HepG2 (cell line): ENCODE measurements around the gene MYOM1.

Source experiments
- FOXA3 ChIP-seq: IDR thresholded peaks from 2 replicates; pipeline ENCODE4 v1.6.1; 2016; ENCODE audit warnings: missing genetic modification reagents, missing compliant biosample characterization
- MAFG ChIP-seq: sonication (generic); formaldehyde crosslinking; IDR thresholded peaks from 2 replicates; pipeline ENCODE4 v1.5.1; 2020; ENCODE audit warnings: mild to moderate bottlenecking, missing genetic modification reagents
- POLR2A ChIP-seq, 2 experiments: IDR thresholded peaks; 2 replicates each; pipeline ENCODE4 v1.6.1; 2011; ENCODE audit warnings: low read depth in 2 of 2, low read length in 2 of 2, mild to moderate bottlenecking in 1 of 2, moderate library complexity in 1 of 2; ENCODE audit not compliant: insufficient read depth in 1 of 2
- POLR2AphosphoS5 ChIP-seq: IDR thresholded peaks from 2 replicates; pipeline ENCODE4 v1.6.1; 2012; ENCODE audit warnings: low read depth, low read length
- RAD21 ChIP-seq: fragments of 450-650 bp; formaldehyde crosslinking; IDR thresholded peaks from 2 replicates; pipeline ENCODE4 v1.5.0; 2020; ENCODE audit warnings: mild to moderate bottlenecking
- ZBTB3 ChIP-seq: sonication (generic); formaldehyde crosslinking; IDR thresholded peaks from 2 replicates; pipeline ENCODE4 v1.4.0; 2020; ENCODE audit warnings: low read depth, mild to moderate bottlenecking, moderate library complexity, missing genetic modification reagents, borderline replicate concordance
- ZNF143 ChIP-seq: sonication (generic); formaldehyde crosslinking; IDR thresholded peaks from 2 replicates; pipeline ENCODE4 v1.4.0; 2020; ENCODE audit warnings: missing genetic modification reagents
- ZNF768 ChIP-seq: sonication (generic); formaldehyde crosslinking; IDR thresholded peaks from 2 replicates; pipeline ENCODE4 v1.4.0; 2020; ENCODE audit warnings: missing genetic modification reagents
- ZNF788 ChIP-seq: sonication (generic); formaldehyde crosslinking; IDR thresholded peaks from 2 replicates; pipeline ENCODE4 v1.5.0; 2020; ENCODE audit warnings: mild to moderate bottlenecking, missing genetic modification reagents, borderline replicate concordance
- TF ChIP-seq, protein P1 (sequence below): sonication (generic); formaldehyde crosslinking; IDR thresholded peaks from 2 replicates; pipeline ENCODE4 v1.5.0; 2020; ENCODE audit warnings: mild to moderate bottlenecking, missing genetic modification reagents, moderate library complexity

DNA sequence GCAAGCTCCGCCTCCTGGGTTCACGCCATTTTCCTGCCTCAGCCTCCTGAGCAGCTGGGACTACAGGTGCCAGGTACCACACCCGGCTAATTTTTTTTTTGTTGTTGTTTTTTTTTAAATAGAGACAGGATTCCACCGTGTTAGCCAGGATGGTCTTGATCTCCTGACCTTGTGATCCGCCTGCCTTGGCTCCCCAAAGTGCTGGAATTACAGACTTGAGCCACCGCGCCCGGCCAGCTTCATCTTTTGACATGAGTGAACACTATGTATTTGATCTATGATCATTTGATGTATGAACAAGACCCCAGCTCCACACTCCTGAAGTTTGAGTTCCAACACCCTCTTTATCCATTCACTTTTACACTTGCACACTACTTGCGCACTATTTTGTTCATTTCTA lies 163.5 kb downstream of the MYOM1 start:
- no peak for TF ChIP-seq POLR2AphosphoS5
- TF ChIP-seq ZNF788 (CRISPR knock-in tag): no peak
- TF ChIP-seq ZBTB3 (CRISPR knock-in tag): no peak
- TF ChIP-seq, protein P1, sequence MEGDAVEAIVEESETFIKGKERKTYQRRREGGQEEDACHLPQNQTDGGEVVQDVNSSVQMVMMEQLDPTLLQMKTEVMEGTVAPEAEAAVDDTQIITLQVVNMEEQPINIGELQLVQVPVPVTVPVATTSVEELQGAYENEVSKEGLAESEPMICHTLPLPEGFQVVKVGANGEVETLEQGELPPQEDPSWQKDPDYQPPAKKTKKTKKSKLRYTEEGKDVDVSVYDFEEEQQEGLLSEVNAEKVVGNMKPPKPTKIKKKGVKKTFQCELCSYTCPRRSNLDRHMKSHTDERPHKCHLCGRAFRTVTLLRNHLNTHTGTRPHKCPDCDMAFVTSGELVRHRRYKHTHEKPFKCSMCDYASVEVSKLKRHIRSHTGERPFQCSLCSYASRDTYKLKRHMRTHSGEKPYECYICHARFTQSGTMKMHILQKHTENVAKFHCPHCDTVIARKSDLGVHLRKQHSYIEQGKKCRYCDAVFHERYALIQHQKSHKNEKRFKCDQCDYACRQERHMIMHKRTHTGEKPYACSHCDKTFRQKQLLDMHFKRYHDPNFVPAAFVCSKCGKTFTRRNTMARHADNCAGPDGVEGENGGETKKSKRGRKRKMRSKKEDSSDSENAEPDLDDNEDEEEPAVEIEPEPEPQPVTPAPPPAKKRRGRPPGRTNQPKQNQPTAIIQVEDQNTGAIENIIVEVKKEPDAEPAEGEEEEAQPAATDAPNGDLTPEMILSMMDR (CRISPR knock-in tag): no peak
- TF ChIP-seq RAD21 (CRISPR knock-in tag): no peak
- no peak for TF ChIP-seq FOXA3 (CRISPR knock-in tag)
- no peak for TF ChIP-seq POLR2A (IDR thresholded peaks at IDR 0.05; ENCODE audit: insufficient read depth in 1 of 2, low read depth in 2 of 2, low read length in 2 of 2)
- no peak for TF ChIP-seq MAFG (CRISPR knock-in tag)
- TF ChIP-seq ZNF143 (CRISPR knock-in tag): no peak
- TF ChIP-seq ZNF768 (CRISPR knock-in tag): no peak
